ENCODE results near the gene FIBP. TPM values are rescaled to one million over a fixed set of nuclear protein-coding genes. Genes with fewer than 3 reads are reported as not detected.
"Not testable (repeated sequence)": the region's sequence is repeated elsewhere in the genome, so short reads cannot be mapped to it uniquely, and the experiment has no call there.

Gene FIBP
- total RNA-seq, 1 donor from 2014 or later: 90.9 TPM

DNA sequence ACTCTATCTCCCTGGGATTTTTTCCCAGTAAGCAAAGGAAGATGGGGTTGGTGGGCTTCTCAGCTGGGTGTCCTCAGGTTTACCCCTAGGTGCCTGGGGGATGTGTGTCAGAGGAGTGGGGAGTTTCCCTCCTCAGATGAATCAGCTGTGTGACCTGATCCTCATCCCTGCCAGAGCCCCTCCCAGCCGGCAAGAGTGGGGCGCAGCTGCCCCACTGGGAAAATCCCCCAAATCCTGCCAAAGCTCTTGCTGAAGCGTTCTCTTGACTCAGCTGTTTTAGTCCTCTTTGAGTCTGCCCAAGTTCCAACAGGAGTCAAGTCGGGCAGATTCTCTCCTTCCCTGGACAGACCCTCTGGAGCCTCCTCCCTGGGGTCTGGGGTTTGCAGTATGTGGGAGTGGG lies 24.6 kb upstream of the FIBP start:
- no peak for DNase-seq

DNA sequence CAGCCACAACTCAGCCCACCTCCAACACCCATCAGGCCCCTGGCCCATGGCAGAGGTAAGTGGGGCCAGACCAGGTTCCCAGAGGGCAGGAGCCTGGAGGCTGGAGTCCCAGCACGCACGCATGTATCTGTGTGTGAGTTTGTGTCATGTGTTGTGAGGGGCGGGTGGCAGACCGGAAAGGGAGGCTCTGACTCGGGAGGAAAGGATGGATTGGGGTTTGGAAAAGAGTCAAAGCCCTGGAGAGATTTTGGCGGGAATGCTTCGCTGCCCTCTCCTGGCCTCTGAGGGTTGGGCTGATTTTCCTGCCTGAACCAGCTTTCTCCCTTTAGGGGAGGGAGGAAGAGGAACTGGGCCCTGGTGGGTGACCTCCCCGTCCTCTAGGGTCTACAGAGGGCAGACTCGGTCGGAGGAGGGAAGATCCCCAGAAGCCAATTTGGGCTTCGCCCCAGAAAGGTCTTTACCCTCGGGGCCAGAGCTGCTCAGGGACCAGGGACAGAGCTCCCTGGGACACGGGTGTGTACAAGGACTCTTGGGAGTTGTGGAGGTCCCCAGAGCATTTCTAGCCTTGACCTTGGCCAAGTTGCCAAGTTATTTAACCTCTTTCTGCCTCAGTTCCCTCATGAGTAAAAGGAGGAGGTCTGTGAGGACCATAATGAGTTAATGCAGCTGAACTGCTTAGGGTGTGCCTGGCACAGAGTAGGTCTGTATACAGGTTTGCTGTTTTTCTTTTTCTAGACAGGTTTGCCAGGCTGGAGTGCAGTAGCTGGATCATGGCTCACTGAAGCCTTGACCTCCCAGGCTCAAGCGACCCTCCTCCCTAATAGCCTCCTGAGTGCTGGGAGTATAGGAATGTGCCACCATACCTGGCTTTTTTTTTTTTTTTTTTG lies 23.7 kb upstream of the FIBP start:
- peak; percentile 64 for DNase-seq

DNA sequence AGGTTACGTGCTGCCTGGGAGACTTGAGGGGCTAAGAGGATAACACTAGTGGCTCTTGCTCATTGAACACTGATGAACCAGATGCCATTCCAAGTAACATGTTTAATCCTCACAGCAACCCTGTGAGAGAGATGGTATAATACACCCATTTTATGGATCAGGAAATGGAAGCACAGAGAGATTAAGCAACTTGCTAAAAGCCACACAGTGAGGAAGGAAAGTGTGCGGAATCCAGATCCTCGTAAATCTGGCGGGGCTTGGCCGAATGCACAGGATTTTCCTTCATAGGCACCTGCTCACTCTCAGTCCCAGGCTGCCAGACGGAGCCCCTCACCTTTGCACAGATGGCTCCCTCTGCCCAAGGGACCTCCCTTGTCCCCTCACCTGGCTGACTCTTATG lies 19.6 kb upstream of the FIBP start:
- DNase-seq: no peak

DNA sequence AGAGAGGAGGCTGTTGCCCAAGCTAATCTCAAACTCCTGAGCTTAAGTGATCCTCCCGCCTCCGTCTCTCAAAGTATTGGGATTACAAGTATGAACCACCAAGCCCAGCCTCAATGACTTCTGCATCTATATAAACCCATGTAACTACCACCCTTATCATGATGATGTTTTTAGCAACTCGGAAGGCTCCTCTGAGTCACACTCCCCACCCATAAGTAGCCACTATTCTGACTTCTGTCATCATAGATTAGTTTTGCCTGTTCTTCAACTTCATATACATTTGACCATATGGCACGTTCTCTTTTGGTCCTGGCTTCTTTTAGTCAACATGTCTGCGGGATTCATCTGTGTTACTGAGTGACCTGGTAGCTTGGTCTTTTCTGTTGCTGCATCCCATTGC lies 18.3 kb upstream of the FIBP start:
- DNase-seq: no peak

DNA sequence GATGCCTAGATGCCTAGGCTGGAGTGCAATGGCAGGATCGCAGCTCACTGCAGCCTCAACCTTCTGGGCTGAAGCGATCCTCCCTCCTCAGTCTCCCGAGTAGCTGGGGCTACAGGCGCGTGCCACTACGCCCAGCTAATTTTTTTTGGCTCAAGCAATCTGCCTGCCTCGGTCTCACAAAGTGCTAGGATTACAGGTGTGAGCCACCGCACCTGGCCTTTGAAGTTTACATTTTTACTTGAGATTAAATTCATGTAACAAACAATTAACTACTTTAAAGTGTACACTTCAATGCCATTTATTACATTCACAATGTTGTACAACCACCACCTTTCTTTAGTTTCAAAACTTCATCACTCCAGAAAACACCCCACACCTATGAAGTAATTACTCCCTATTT lies 15.4 kb upstream of the FIBP start:
- DNase-seq: no peak

DNA sequence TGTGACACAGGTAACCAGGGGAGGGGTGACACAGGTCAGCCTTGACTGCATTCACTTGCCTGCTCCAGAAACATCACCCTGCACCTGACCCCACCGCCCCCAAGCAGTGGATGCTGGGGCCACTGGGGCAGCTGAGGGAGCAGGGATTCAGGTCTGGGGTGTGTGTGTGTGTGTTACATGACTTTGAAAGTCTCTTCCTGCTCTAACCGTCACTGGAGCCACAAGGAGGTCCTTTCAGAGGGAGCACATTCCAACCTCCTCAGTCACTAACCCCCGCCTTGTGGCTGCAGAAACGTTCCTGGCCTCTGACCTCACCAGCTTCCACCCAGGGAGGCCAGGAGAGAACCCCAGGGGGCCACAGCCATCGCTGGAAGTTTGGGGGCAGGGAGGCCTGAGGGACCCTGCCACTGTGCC lies 14.8 kb upstream of the FIBP start:
- DNase-seq: no peak

DNA sequence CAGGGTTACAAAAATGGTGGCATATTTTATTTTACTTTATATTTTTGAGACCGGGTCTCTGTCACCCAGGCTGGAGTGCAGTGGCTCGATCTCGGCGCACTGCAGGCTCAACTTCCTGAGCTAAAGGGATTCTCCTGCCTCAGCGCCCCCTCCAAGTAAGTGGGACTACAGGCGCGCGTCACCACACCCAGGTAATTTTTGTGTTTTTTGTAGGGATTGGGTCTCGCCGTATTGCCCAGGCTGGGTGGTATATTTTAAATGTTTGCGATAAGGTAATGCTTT lies 12.6 kb upstream of the FIBP start:
- DNase-seq: no peak

DNA sequence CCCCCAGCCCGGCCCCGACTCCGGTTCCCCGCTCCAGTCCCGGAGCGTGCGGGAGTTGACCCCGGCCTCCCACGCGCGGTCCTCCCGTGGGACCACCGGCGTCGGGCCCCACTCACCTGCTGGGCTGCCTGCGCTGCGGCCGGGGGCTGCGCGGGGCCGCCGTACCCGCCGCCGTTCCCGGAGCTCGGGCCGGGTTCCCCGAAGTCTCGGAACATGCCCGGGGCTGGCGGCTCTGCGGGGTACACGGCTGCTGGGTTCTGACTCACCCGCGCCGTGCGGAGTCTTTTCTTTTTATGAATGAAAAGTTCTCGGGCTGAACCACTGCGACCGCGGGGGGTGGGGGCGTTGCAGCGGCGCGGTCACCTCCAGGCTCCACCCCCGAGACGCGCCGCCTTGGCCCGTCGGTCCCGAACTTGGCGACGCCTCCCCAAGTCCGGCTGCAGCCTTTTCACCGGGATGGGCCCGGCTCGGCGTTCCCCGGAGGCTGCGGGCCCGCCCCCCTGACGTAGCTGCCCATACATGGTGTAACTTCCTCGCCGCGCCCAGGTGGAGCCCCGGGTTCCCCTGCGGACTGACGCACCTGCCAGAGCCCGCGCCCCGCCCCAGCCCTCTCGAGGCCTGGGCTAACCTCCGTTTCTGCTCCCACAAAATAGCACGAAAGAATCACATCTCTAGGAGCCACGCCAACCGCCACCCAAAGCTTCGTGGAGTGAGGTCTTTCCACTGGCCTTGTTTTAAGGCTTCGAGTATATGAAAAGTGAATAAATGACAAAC lies 12.0 kb upstream of the FIBP start, which contains the start of gene FOSL1:
FOSL1 (minus strand) TSS at position 264 of the 774 bp plus-strand sequence; CDS start at position 215, 49 bp downstream.
- peak; percentile 73 for DNase-seq

DNA sequence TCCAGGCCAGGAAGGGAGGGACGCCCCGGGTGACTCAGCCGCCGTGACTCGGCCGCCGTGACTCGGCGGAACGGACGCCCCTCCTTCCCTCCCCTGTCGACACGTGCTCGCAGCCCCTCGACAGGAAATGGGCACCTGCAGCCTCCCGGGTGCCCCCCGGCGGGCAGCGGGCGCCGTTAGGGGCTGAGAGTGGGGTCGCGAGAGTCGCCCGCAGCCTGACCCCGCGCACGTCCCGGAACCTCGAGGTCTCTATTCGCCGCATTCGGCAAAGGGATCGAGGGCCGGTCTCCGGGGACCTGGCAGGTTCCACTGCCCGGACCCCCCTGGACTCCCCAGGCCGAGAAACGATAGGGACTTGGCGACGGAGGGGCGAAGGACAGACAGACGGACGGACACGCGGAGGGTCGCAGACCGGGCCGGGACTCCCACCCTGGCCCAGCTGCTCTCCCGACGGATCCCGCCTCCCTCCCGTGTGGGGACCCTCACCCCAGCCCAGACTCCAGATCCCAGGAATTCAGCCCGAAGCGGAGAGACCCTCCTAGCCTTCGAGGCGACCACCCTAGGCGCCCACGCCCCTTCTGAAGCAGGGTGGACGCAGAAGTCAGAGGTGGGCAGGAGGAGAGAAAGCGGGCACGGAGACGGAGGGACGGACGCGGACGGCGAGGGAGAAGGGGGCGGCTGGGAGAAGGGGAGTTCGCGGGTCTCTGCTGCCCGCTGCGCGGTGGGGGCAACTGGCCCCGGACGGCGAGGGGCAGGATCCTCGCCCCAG lies 11.3 kb upstream of the FIBP start:
- DNase-seq: no peak

DNA sequence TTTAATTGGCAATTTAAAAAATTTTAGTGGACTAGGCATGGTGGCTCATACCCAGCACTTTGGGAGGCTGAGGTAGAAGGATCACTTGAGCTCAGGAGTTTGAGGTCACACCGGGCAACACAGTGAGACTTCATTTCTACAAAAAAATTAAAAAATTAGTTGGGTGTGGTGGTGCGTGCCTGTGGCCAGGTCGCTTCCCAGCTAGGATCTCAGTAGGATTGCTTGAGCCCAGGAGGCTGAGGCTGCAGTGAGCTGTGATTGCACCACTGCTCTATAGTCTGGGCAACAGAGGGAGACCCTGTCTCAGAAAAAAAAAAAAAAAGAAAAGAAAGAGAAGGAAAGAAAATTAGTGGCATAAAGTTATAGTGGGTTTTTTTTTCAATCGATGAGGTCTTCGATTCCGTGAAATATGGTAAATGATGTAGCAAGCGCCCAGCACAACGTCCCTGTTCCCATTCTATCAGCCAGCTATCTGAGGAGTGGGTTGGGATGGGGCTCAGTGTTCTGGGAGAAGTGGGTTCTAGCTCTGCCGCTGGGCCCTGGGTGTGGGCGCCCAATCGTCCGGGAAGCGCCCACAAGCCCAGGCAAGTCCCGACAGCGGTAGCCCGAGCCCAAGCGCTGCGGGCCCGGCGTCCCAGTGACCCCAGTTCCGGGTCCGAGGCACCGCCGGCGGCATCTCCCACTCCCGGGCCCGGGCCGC lies 10.5 kb upstream of the FIBP start:
- no peak for DNase-seq

DNA sequence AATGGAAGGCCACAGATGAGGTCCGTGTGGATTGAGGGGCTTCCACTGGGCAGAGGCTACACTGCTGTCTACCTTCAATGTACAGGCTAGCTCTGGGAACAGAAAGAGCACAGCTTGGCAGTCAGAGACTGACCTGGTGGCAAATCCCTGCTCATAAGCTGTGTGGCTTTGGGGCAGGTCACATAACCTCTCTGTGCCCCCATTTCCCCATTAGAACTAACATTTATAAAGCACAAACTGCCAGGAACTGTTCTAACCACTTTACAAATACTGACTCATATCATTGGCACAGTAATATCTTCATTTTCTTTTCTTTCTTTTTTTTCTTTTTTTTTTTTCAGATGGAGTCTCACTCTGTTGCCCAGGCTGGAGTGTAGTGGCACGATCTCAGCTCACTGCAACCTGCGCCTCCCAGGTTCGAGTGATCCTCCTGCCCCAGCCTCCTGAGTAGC lies 8.8 kb upstream of the FIBP start:
- no peak for DNase-seq

DNA sequence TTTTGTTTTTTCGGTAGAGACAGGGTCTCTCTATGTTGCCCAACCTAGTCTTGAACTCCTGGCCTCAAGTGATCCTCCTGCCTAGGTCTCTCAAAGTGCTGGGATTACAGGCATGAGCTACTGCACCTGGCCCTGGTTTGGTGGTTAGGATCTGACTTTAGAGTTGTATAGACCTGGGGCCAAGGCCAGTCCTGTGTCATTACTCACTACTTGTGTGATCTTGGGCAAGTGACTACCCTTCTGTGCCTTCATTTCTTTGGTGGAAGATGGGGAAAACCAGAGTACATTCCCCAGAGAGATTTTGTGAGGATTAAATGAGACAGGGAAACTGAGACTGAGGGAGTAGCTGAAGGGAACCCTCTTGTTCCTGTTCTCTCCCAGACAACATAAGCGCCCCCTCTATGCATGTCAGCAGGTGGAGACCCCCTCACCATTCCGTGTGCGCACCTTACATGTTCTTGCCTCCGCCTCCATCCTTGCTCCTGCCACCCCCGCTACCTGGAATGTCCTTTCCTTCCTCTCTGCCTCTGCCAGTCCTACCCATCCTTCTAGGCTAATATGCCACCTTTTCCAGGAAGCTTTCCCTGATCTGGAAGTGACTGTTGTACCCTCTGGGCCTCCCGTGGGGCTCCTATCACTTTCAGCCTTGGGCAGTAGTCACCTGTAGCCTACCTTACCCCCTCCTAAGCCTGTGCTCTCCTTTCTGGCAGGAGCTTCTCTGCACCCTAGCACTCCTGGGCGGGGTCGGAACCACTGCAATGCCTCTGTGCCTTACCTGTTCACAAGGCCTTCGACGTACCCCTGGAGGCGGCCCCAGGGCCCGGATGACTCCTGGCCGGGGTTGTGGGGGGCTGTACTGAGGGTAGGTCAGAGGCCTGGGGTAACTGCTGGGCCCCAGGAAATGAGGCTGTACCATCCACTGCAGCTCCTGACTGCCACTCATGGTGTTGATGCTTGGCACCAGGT lies 8.0 kb upstream of the FIBP start:
- no peak for DNase-seq

DNA sequence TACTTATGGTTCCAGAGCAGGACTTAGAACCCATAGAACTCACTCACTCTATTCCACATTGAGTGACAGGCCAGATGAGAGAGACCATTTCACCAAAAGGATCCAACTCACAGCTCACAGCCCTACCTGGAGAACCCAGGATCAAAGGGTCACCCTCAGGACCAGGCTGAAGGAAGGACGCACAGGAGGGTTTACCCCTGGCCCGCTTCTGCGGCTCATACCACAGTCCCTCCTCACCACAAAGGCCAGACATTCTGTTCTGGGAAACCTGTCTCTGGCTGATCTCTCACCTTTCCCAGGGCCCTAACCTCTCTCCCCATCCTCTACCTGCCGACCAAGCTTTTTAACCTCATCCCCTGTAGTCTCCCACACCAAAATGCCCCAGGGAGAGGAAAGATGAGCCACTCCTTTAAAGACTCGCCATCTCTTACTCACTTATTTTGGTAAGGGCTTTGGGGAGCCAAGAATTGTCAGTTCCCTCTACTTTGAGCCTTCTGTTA lies 7.3 kb upstream of the FIBP start:
- no peak for DNase-seq

DNA sequence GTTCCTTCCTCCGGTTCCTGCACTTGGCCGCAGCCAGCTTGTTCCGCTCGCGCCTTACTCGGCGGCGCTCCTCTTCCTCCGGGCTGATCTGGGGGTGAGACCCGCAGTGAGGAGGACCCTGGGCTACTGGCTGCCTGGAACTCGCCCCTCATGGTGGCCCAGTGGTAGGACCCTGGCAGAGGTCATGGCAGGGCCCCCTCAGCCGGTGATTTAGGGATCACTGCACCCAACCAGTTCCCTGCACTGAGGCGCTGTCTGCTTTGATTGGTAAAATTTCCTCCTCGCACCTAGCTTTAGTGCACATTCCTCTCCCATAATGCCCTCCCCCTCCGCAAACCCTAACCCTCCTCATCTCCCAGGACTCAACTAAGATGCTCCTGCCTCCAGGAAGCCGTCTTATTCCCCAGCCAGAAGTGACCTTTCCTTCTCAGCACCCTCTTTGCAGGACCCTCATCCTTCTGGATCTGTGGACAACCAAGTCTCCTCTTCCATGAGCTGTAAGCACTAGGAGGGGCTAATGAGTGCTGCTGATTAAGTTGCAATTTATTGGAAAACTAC lies 5.8 kb upstream of the FIBP start:
- DNase-seq: no peak

DNA sequence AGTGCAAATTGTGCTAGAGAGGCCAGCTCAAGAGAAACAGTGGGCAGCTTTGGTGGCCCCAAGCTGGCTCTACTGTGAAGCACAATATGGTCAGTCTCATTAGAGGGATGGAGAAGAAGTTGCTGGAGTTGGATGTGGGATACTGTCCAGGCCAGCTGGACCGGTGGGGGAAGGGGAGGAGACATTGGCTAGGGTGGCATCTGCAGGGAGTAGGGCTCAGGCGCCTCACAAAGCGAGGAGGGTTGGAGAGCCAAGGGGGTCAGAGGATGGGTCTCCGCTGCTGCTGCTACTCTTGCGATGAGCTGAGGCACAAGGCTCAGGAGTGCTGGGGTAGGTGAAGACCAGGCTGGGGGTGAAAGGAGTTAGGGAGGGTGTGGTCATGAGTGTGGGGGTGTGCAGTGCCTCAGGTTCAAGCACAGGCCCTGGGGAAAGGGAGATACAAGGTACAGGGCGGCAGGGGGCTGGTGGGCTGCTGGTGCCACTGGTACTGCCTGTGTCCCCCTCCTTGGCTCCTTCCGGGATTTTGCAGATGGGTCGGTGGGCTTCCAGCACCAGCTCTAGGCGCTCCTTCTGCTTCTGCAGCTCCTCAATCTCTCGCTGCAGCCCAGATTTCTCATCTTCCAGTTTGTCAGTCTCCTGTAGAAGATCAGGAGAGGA lies 4.5 kb upstream of the FIBP start:
- no peak for DNase-seq

DNA sequence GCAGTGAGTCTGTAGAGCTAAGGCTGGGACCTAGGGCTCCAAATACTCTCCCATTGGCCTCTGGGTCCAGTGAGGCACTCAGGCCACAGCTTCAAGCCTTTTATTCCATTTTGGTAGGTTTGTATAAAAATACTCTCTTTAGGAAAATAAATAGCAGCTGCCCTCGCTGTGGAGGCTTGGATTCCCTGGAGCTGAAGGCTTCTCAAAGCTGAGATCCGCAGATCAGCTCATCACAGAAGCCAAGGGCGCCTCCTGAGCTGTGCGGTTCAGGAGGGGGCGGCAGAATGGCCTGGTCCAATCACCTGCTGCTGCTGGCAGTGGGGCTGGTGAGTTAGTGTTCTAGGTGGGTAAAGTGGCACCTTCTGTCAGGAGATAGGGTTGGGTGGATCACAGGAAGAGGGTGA lies 3.9 kb upstream of the FIBP start:
- not testable (repeated sequence) for DNase-seq

DNA sequence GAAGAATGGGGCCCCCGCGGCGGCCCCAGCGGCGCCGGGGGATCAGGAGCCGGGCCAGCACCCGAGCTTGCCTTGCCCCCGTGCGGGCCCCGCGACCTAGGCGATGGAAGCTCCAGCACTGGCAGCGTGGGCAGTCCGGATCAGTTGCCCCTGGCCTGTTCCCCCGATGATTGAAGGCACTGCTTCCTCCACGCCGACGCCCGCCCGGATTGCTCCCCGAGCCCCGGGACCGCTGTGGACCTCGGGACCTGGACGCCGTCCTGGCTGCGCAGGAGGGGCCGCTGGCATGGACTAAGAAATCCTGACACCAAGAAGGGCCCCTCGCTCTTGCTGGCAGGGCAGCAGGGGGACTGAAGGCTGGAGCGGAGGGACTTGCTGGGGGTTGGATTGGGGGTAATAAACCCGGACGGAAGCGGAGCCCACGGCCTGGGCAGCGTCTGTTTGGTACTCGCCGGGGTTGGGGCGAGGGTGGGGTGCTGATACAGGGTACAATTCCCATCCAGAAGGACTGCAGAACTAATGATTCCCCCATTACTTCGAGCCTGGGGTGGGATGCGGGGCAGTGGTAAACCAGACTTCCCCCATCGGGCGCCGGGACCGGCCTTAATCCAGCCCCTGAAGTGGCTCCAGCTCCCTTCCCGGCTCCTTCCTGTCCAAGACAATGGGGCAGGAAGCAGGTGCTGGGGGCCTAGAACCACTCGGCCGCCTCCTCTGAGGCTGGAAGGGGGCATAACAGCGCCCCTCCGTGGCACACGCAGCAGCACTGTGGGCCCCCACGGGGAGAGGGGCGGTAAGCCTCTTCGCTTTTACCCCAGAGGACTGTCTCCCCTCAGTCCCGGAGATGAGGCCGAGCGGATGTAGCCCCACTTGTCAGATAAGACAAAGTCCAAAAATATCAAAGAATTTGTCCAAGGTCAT lies 3.2 kb upstream of the FIBP start:
- no peak for DNase-seq

DNA sequence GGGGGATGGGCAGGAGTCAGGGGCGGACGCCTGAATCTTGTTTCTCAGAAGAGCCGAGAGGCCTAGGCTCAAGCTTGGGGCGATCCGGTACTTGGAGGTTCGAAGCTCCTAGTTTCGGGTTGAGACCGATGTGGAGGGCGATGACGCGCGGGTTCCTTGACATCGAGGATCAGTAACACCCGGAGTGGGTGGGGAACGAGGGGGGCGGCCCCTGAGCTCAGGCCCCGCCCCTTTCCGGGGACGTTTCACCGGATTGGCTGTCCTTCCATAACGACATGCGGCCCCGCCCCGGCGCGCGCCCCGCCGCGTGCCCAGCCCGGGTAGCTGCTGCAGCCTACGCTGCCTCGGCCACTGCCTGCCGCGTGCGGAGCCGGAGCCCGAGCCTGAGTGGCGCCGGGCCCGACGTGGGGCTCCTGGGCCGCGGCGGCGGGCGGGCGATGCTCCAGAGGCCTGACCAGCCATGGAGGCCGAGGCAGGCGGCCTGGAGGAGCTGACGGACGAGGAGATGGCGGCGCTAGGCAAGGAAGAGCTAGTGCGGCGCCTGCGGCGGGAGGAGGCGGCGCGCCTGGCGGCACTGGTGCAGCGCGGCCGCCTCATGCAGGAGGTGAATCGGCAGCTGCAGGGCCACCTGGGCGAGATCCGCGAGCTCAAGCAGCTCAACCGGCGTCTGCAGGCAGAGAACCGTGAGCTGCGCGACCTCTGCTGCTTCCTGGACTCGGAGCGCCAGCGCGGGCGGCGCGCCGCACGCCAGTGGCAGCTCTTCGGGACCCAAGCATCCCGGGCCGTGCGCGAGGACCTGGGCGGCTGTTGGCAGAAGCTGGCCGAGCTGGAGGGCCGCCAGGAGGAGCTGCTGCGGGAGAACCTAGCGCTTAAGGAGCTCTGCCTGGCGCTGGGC lies 2.3 kb upstream of the FIBP start, which contains the start of gene CCDC85B:
CCDC85B (plus strand) TSS at position 350 of the 895 bp plus-strand sequence; CDS start at position 461, 111 bp downstream.
- DNase-seq: peak; percentile 98
